Muscle of back (tissue), 11 donors: ENCODE measurements around the gene ERBB3. TPM values are rescaled to one million over a fixed set of nuclear protein-coding genes. Genes with fewer than 3 reads are reported as not detected.
A peak's percentile ranks its signal among the peaks of the same experiment; 100 is the strongest.
"Not testable (repeated sequence)": the region's sequence is repeated elsewhere in the genome, so short reads cannot be mapped to it uniquely, and the experiment has no call there.

Source experiments
- DNase-seq, 3 donors: peaks; one replicate each; pipeline versions ENCODE4 v3.0.0 to v3.0.0-alpha.2; 2013
- polyA plus RNA-seq, 10 donors: library from polyadenylated mRNA; unstranded; fragments of 120-200 nt; gene quantifications; one replicate each; pipeline ENCODE4 v1.2.1, GENCODE V29; 2013; ENCODE audit not compliant: insufficient read length in 10 of 10

Gene ERBB3
- polyA plus RNA-seq, 10 donors: 83.9 to 228 (median 151) TPM

- DNase-seq: no peak
Measured at GRCh38 chr12:56107242-56107641, 27.3 kb downstream of the ERBB3 start.

GRCh38 chr12:56110571-56110970 is 30.6 kb downstream of the ERBB3 start:
- no peak for DNase-seq

- no peak for DNase-seq
Measured at GRCh38 chr12:56114084-56114483, 34.1 kb downstream of the ERBB3 start.

GRCh38 chr12:56115329-56115728 is 35.4 kb downstream of the ERBB3 start:
- peak in 2 of 3 donors; percentile 21 to 47 for DNase-seq

GRCh38 chr12:56116267-56117081 is 36.5 kb downstream of the ERBB3 start, which contains the start of gene RPL41:
RPL41 (plus strand) TSS chr12:56116633.
- DNase-seq: peak; percentile 97 to 99 (median 98)

GRCh38 chr12:56117082-56117706 is 37.2 kb downstream of the ERBB3 start:
- not testable (repeated sequence) for DNase-seq

GRCh38 chr12:56117778-56118687 is 38.1 kb downstream of the ERBB3 start, which contains the start of gene ZC3H10:
ZC3H10 (plus strand) TSS chr12:56118266; CDS start chr12:56120563, 2,297 bp downstream.
- DNase-seq: peak; percentile 99 to 100 (median 100)

- DNase-seq: peak in 1 of 3 donors; percentile 22
Measured at GRCh38 chr12:56118688-56119357, 38.9 kb downstream of the ERBB3 start.

- DNase-seq: peak; percentile 84 to 91 (median 89)
Measured at GRCh38 chr12:56119361-56119796, 39.4 kb downstream of the ERBB3 start.

GRCh38 chr12:56120158-56120846 is 40.3 kb downstream of the ERBB3 start:
- DNase-seq: no peak

- DNase-seq: no peak
Measured at GRCh38 chr12:56121204-56121870, 41.4 kb downstream of the ERBB3 start.

- DNase-seq: no peak
Measured at GRCh38 chr12:56122637-56123036, 42.7 kb downstream of the ERBB3 start.

GRCh38 chr12:56124133-56124532 is 44.2 kb downstream of the ERBB3 start:
- DNase-seq: no peak

GRCh38 chr12:56126732-56127239 is 46.8 kb downstream of the ERBB3 start:
- peak in 1 of 3 donors; percentile 31 for DNase-seq

- no peak for DNase-seq
Measured at GRCh38 chr12:56127485-56127887, 47.5 kb downstream of the ERBB3 start.

- DNase-seq: peak; percentile 99 to 100 (median 100)
Measured at GRCh38 chr12:56127888-56128669, 48.1 kb downstream of the ERBB3 start, which contains the start of gene ESYT1. ESYT1 (plus strand) TSS chr12:56128267; CDS start chr12:56128320, 53 bp downstream.

GRCh38 chr12:56128670-56129205 is 48.8 kb downstream of the ERBB3 start:
- peak in 1 of 3 donors; percentile 32 for DNase-seq

- DNase-seq: peak in 1 of 3 donors; percentile 69
Measured at GRCh38 chr12:56129206-56129941, 49.4 kb downstream of the ERBB3 start.
